ES-I3 (cell line): ENCODE data around the gene EVA1A.

Source experiments
- H3K36me3 ChIP-seq: 2 replicates; pipeline ENCODE4 v1.6.1; 2013; ENCODE audit warnings: mild to moderate bottlenecking, low read length, control low read depth, moderate library complexity; ENCODE audit not compliant: insufficient read depth
- H3K4me1 ChIP-seq: 2 replicates; pipeline ENCODE4 v1.6.1; 2013; ENCODE audit warnings: mild to moderate bottlenecking, control low read depth, low read length; ENCODE audit not compliant: insufficient read depth
- H3K9ac ChIP-seq: 2 replicates; pipeline ENCODE4 v1.6.1; 2013; ENCODE audit warnings: low read depth, mild to moderate bottlenecking, low read length, moderate library complexity
- H3K9me3 ChIP-seq: 2 replicates; pipeline ENCODE4 v1.6.1; 2013; ENCODE audit warnings: mild to moderate bottlenecking, low read length, moderate library complexity; ENCODE audit not compliant: control insufficient read depth, insufficient read depth

Gene EVA1A

GRCh38 chr2:75528221-75528977, 32.3 kb downstream of the EVA1A start:
- Histone ChIP-seq H3K4me1 (peaks cover 7% of the 10 kb centered on the region; the same call in 1 of the 2 replicates), H3K9ac (no peak overlapping the region), H3K36me3 (no peaks in the 10 kb centered on the region)

DNA sequence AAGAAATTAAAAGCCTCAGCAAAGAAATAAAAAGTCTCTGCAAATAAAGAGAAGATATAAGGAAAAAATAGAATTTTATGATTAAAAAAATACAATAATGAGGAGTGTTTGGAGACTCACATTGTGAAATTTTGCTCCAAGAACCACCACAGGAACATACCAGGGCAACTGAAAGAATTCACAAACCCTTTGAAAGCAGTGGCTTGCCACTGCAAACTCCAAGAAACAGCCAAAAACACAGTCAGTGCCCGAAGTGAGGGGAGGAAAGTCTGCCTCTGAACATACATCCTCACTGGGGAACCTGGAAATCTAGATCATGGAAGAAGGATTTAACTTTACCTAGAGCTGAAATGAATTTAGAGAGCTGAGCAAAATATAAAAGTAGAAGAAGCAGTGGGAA, 33.1 kb downstream of the EVA1A start:
- Histone ChIP-seq H3K9ac (no peak overlapping the region), H3K36me3 (no peaks in the 10 kb centered on the region), H3K4me1 (peaks cover 7% of the 10 kb centered on the region; the same call in 1 of the 2 replicates), H3K9me3 (no peaks in the 10 kb centered on the region)

More at GRCh38 chr2:75528221-75528977, 32.3 kb downstream of the EVA1A start:
- H3K9me3 ChIP-seq = no peaks in the 10 kb centered on the region

- H3K9me3 ChIP-seq = no peaks in the 10 kb centered on the region
- H3K4me1 ChIP-seq = peaks cover 7% of the 10 kb centered on the region; the same call in 1 of the 2 replicates
- no peaks in the 10 kb centered on the region for H3K36me3 ChIP-seq
- H3K9ac ChIP-seq = no peak overlapping the region
Observed at GRCh38 chr2:75526842-75527241, 33.9 kb downstream of the EVA1A start.

DNA sequence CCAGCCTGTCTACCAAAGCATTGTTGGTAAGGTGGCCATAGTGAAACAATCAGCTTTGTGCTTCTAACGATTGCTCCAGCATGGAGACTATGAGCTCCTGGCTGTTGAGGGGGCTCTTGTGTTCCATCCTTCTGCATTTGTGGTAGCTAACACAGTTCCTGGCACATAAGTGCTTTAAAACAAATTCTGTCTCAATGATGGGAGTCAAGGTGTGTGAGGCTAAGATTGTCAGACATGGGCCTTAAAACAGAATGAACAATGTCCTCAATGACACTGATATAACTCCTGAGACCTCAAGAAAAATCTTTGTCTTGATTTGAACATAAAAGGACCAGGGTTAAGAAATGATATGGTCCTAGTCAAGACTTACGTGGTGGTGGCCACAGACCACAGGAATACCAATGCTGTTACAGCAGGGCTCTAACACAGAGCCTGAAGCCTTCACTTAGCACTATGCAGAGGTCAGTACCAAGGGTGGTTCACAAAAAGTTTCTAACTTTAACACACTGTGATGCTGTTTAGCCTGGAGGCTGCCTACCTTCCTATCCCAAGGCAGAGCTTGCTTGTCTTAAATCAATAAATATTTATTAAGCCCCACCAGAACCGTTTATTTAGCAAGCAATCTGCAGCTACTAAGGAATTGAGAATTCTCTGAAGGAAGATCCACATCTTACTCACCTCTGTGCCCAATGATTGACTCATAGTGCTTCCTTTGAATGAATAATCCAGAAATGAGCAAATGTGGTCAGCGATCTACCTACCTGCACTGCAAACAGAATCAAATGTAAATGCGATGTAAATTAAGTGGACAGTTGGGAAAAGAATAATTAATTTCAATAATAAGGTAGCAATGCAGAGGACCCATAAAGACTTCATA, 35.1 kb downstream of the EVA1A start:
- Histone ChIP-seq H3K9me3 (no peaks in the 10 kb centered on the region), H3K4me1 (peaks cover 7% of the 10 kb centered on the region; the same call in 1 of the 2 replicates), H3K36me3 (no peaks in the 10 kb centered on the region), H3K9ac (no peak overlapping the region)

- H3K9ac ChIP-seq = no peak overlapping the region
- H3K4me1 ChIP-seq = peaks cover 7% of the 10 kb centered on the region; the same call in 1 of the 2 replicates
- no peaks in the 10 kb centered on the region for H3K9me3 ChIP-seq
- H3K36me3 ChIP-seq = no peaks in the 10 kb centered on the region
Observed at GRCh38 chr2:75524276-75524911, 36.3 kb downstream of the EVA1A start.

DNA sequence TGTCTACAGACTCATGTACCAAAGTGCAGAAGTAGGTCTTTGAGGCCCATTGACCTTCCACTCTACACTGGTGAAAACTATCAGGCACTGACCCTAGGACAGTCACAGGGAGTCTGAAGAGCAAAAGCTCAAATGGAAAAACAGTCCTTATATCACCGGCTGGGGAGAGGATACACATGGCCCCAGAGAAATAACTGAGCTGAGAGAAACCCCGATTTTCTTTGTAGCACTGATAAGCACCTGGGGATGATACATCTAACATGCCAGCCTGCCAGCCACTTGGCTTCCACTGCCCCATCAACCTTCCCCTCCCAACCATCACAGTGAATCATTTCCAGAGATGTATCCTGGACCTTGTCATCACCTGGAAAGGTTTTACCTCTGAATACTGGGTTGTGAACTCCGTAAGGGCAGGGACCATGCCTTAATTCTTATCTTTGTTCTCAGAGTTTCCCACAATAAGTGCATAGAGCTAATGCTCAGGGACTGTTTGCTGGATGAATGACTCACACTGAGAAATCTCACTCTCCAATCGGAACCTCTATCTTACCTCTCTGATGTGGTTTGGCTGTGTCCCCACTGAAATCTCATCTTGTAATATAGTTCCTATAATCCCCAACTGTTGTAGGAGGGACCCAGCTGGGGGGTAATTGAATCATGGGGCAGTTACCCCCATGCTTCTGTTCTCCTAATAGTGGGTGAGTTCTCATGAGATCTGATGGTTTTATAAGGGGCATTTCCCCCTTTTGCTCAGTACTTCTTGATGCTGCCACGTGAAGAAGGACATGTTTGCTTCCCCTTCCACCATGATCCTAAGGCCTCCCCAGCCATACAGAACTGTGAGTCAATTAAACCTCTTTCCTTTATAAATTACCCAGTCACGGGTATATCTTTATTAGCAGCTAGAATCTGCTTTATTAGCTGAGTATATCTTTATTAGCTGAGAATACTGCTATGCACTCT, 37.1 kb downstream of the EVA1A start:
- Histone ChIP-seq H3K9ac (no peak overlapping the region), H3K4me1 (peaks cover 4% of the 10 kb centered on the region; the same call in 1 of the 2 replicates), H3K9me3 (no peaks in the 10 kb centered on the region), H3K36me3 (no peaks in the 10 kb centered on the region)

- no peaks in the 10 kb centered on the region; the same call in 1 of the 2 replicates for H3K36me3 ChIP-seq
- H3K9me3 ChIP-seq = no peaks in the 10 kb centered on the region
- peaks cover 4% of the 10 kb centered on the region; the same call in 1 of the 2 replicates for H3K4me1 ChIP-seq
- H3K9ac ChIP-seq = no peak overlapping the region
Observed at GRCh38 chr2:75522543-75523312, 38.0 kb downstream of the EVA1A start.

GRCh38 chr2:75521225-75521872, 39.4 kb downstream of the EVA1A start:
- no peaks in the 10 kb centered on the region for H3K4me1 ChIP-seq
- no peak overlapping the region for H3K9ac ChIP-seq
- no peaks in the 10 kb centered on the region; the same call in 1 of the 2 replicates for H3K36me3 ChIP-seq
- H3K9me3 ChIP-seq = no peaks in the 10 kb centered on the region

DNA sequence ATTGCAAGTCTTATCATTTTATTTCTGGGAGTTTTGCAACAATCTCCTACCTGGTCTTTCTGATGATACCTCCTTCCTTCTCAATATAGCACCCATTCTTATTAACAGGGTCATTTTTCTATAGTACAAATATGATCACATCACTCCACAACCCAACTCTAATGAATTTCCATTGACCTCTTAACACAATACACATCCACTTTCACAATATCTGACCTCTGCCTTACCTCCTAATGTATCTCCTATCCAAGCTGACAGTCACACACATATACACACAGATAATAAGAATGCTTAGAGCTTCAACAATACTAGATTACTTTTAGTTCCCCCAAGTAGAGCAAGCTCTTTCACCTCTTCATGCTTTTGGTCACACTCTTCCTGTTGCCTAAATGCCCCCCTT, 40.9 kb downstream of the EVA1A start:
- H3K9ac ChIP-seq = no peak overlapping the region
- no peaks in the 10 kb centered on the region; the same call in 1 of the 2 replicates for H3K36me3 ChIP-seq
- no peaks in the 10 kb centered on the region for H3K9me3 ChIP-seq
- no peaks in the 10 kb centered on the region for H3K4me1 ChIP-seq

DNA sequence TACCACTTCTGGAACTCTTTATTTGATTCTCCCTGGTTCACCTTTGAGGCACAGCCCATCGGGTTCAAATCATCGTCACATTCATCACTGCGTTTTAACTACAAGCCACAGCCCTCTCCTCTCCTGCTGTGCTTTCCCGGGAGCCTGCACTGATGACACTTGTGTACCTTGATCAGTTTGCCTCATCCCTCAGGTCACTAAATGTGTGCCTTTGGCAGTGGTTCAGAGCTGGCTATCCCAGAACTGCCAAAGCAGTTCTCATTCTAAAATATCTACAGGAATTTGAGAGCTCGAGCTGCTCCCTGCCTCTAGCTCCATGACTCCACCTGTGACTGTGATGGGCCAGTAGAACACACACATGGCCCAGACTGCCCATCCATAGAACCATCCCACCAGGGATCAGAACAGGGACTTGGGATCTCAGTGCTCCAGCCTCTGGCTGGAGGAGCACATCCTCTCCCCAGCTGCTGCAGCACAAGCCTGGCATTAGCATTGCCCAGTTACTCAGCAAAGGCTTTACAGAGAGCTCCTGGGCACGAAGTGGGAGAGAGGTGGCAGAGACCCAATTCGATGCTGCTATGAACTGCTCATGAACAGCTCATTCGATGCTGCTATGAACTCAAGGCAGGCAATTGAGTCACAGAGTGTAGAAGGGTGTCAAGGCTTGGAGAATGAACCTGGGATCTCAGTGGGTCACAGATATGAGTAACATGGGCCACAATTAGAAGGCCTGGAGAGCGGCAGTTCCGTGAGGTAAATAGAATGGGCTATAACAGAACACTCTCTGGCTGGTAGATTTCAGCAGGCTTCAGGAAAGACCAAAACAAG, 41.9 kb downstream of the EVA1A start:
- no peak overlapping the region for H3K9ac ChIP-seq
- H3K36me3 ChIP-seq = no peaks in the 10 kb centered on the region; the same call in 1 of the 2 replicates
- no peaks in the 10 kb centered on the region for H3K9me3 ChIP-seq

GRCh38 chr2:75517547-75518230, 43.0 kb downstream of the EVA1A start:
- no peaks in the 10 kb centered on the region for H3K9me3 ChIP-seq
- no peaks in the 10 kb centered on the region for H3K4me1 ChIP-seq
- H3K36me3 ChIP-seq = no peaks in the 10 kb centered on the region; the same call in 1 of the 2 replicates

More for the DNA sequence above, 41.9 kb downstream of the EVA1A start:
- no peaks in the 10 kb centered on the region for H3K4me1 ChIP-seq

More at GRCh38 chr2:75517547-75518230, 43.0 kb downstream of the EVA1A start:
- H3K9ac ChIP-seq = no peak overlapping the region
